ENCODE data around the gene STPG4.
"Not testable (repeated sequence)": the region's sequence is repeated elsewhere in the genome, so short reads cannot be mapped to it uniquely, and the experiment has no call there.

Gene STPG4

DNA sequence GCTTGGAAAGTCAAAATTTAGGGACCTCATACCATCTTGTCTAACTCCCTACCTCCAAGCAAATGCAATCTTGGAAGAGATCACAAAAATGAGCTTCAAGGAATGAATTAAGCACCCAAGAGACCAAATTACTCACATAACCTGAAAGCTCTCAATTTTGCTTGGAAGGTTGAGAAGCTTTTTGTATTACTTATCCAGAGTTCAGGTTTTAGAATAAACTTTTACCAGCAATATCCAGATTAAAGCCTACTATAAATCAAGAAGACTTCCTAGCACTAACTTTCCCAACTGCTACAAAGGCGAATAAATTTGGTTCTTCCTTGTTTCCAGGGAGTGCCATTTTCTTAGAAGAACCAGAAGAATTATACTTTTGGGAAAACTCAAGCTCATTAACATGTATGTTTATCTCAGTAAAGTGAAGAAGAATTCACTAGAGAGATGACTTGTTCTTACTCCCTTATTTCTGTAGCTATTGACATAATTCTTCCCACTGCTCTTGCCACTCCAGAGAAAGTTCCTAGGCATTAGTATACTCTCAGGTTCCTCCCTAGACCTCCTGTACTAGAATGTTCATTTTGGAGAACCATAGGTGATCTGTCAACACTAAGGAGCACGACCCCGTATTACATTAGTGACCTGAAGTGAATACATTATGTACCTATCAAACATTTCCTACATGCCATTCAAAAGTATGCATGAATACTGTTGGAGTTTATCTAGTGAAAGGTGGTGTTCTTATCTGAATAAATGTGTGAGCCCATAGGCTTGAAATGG, 18.0 kb upstream of the STPG4 start:
- DNase-seq = no peak

DNA sequence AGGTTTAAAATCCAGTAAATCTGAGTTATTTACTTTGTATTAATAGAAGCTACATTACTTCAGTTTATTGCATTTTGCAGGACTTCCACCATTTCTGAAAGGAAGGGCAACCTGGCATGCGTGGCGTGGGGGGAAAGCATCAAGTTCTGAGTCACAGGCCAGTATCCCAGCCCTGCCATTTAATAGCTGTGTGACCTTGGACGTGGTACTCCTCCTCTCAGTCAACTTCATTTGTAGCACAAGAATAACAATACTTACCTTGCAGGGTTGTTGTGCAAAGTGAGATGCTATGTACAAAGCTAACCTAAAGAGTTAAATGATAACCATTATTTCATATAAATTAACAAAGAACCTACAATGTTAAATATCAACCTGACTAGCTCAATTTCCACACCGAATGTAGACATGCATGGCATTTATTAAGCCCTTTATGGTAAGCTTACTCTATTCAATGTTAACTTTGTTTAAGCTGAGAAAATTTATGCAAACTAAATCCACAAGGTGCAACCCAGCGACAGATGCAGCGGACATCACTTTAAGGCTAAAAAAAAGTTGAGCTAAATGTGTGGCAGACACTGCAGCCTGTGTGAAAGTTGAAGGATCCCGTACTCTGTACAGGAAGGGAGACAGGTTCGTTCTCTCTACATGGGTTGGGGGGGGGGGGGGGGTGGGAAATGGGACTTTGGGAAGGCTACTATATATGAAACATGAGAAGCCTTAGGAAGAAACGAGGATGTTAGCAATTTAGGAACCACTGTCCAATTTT, 17.2 kb upstream of the STPG4 start:
- DNase-seq = no peak

GRCh38 chr2:47169784-47170183, 14.7 kb upstream of the STPG4 start:
- DNase-seq = no peak

DNA sequence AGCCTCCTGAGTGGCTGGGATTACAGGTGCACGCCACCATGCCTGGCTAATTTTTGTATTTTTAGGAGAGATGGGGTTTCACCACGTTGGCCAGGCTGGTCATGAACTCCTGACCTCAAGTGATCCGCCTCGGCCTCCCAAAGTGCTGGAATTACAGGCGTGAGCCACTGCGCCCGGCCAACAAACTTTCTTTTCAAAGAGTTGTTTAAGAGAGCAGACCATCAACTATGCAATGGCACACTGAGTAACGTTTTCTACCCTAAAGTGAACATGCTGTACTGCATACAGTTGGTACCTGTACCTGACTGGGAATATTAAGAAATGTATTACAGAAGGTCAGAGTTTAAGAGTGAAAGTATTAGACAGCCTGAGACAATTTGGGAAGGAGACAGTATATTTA, 13.8 kb upstream of the STPG4 start:
- not testable (repeated sequence) for DNase-seq

- no peak for DNase-seq
These were observed 12.0 kb upstream of the STPG4 start for GRCh38 chr2:47167149-47167548.

GRCh38 chr2:47165001-47165555, 10.0 kb upstream of the STPG4 start:
- no peak for DNase-seq

DNA sequence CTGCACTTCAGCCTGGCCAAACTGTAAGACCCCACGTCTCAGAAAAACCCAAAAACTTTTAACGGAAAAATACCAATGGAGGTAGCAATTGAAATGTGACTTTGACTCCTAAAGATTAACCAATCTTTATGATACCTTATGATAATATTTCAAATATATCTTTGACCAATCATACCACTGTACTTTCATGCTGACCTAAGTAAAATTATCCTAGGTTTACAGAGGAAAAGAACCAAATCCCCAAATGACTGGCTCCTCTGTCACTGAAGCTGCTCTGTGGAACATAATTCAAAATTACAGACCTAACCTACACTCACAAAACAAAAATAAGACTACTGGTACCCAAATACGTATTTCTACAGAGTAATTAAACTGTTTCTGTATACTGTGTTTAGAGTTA, 7.7 kb upstream of the STPG4 start:
- no peak for DNase-seq

DNA sequence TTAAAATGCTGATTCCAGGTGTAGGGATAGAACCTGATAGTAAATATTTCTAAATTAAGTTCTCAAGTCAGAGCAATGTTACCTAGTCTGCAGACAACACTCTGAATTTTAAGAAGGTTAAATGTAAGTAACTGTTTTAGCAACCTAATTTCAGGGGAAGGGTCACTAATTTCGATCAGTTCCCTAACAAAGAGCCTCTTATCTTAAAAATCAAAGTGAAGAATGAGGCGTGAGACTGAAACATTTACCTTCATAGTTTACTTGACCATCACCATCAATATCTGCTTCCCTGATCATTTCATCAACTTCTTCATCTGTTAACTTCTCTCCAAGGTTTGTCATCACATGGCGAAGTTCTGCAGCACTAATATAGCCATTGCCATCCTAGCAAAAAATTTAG, 6.4 kb upstream of the STPG4 start:
- no peak for DNase-seq

- DNase-seq = no peak
These were observed 5.6 kb upstream of the STPG4 start for GRCh38 chr2:47160660-47161059.

DNA sequence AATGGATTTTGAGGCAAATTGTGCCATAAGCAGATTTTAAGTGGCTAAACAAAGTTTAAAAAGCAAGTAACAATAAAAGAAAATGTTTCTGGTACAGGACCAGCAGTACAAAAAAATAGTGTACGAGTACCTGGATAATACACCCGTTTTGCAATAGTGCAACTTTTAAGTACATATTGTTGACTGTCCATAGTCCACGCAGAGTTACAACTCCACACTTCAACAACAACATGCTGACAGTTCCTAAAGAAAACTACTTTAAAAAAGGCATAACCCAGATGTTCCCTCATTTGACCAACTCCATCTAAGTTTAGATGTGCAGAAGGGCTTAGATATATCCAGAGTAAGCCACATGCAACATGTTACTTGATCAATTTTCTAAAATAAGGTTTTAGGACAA, 5.1 kb upstream of the STPG4 start:
- no peak for DNase-seq

- no peak for DNase-seq
These were observed 4.5 kb upstream of the STPG4 start for GRCh38 chr2:47159627-47160026.

- no peak for DNase-seq
These were observed 3.5 kb upstream of the STPG4 start for GRCh38 chr2:47158576-47158975.

DNA sequence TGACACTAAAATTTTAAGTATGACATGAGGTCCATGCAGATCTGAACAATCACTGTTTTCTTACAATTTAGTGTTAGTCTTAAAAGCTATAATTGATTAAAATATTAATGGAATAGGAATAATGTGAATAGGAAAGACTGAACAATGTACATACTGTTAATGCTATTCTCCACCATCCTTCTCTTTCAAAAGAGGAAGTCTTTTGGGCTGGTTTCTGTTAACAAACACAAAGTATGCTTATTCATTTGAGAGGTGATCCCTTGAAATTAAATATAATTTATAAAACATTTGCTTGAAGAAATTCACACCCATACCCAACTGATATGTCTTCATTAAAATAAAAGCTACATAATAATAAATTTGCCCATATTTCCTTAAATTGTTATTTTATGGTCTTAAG, 2.3 kb downstream of the STPG4 start:
- no peak for DNase-seq

DNA sequence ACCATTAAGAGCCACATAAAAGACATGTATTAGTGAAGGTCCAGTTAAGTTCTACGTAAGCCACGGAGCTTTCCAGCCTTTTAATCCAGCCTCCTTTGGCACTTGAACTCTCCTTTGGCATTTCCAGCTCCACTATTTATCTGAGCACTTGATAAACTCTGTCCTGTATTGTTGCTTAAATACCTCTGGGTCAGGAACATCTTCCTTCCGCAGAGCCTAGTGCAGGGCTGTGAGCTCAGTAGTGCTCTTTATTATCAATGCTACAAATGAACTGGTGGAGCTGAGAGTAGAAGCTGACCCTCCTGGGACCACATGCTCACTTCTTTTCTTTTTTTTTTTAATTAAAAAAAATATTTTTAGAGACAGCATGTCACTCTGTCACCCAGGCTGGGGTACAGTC, 4.9 kb downstream of the STPG4 start:
- DNase-seq = no peak

DNA sequence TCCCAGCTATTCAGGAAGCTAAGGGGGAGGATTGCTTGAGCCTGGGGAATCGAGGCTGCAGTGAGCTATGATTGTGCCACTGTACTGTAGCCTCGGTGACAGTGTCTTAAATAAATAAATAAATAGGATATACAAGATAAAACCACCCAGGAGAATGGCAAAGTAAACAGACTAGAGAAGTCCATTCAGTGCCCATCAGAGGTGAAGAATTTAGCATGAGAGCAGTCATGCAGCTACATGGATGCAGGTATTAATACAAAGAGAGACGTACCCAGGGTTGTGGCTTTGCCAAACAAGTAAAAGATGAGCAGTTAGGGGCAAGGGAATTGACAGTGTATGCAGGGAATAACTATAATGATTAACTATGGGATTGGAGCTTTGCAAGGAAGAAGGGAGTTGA, 8.1 kb downstream of the STPG4 start:
- no peak for DNase-seq

GRCh38 chr2:47145466-47145865, 9.6 kb downstream of the STPG4 start:
- no peak for DNase-seq

DNA sequence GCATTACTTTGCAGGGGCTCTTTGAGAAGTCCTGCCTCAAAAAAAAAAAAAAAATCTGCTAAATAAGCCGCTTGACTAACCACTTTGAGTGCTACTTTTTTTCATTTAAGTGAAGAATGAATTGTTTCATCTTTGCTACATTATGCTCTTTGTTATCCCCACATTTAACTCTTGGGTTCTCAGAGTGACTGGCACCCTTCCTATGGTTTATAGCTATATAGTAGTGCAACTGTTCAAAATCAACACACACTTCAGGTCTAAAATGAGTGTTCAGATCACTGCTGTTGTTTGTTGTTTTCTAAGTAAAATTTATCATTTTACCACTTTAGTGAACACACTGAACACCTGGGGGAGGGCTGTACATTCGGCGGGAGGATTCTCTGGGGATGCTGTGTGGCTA, 13.6 kb downstream of the STPG4 start:
- DNase-seq = no peak

GRCh38 chr2:47134386-47135090, 20.6 kb downstream of the STPG4 start:
- DNase-seq = no peak

DNA sequence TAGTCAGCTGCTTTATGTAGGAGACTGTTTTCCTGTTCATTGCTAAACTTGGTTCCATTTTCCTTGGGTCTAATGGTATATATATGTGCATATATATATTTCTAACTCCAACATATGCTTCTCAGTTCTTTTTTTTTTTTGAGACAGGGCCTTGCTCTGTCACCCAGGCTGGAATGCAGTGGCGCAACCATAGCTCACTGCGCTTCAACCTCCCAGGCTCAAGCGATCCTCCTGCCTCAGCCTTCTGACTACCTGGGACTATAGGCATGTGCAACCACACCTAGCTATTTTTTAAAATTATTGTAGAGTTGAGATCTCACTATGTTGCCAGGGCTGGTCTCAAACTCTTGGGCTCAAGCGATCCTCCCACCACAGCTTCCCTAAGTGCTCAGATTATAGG, 22.1 kb downstream of the STPG4 start:
- DNase-seq = no peak

DNA sequence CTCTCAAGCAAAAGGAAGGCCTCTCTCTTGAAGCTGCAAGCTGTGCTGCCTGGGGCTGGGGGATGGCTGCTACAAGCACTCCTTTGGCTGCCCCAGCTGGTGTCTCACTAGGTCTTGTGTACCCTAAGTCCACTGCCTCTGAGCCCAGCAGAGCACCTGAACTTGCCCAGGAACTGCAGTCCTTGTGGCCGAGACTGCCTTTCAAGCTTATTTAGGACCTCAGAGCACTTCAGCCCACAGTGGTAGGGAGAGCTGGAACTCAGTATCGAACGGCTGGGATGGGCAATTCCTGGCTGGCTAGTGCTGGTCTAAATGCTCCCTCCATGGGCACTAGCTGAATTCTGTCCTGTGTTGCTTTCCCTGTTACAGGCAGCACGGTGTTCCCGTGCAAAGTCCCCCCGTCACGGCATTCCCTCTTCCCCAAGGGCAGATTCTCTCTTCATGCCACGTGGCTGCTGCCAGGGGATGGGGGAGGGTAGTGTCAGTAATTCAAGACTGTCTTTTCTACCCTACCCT, 25.9 kb downstream of the STPG4 start:
- DNase-seq = no peak

GRCh38 chr2:47128705-47129104, 26.4 kb downstream of the STPG4 start:
- DNase-seq = no peak

- DNase-seq = no peak
These were observed 27.1 kb downstream of the STPG4 start for GRCh38 chr2:47127862-47128543.

GRCh38 chr2:47126783-47127182, 28.3 kb downstream of the STPG4 start:
- DNase-seq = no peak

All from activated T-cell treated with anti-CD3 and anti-CD28 coated beads, Interleukin-2, amount 50 U/mL, for 1 hour (primary cell).